ENCODE measurements around the gene CCNY. TPM values are rescaled to one million over a fixed set of nuclear protein-coding genes. Genes with fewer than 3 reads are reported as not detected.

CCNY gene
- total RNA-seq, 1 donor from 2014 or later: 73.9 TPM

DNA sequence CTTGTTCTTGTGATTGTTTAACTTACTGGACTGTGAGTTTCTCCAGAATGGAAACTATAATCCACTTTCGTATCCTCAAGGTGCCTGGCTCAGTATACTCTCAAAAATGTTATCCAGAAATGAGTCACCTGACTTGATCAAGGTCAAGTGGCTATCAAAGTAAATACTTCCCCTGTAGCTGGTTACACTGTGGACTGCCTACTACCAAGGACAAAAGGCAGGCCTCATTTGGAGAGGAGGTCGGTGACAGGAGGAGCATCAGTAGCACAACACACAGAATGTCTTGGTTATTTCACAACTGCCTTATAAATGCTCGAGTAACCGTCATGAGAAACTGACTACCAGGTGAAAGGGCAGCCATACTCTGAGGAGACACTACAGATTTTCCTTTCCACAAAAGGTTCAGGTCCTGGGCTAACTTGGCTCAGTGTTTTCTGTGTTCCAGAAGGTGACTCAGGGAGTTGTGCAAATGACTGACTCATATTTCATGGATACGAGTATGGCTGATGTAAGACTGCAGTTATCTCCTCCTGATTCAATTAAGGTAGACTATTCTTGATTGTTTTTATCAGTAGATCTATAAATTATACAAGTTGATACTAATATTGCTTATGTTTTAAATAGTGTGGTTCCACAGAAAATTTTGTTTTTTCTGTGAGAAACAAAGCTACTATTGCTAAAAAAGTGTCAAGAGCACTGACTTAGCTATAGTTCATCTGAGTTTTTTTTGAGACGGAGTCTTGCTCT is 4.2 kb upstream of the CCNY start:
- DNase-seq (ENCODE audit: low spot score): no peak

DNA sequence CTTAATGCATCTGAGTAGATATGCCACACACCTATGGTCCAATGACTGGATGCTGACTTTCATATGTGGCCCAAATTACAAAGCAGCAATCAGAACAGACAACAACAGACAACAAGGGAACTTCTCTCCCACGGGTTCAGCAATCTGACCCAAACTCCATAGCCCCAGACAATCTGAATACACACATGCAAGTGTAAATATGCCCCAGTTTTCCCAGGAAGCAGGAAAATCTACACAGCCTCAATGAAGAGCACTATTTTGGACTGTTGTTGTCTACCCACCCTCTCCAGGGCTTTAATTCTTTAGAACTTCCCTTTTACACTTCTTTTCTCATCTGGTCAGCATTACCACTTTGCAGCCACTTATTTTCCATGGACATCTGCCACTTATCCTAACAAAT is 2.0 kb upstream of the CCNY start:
- no peak for DNase-seq (ENCODE audit: low spot score)

DNA sequence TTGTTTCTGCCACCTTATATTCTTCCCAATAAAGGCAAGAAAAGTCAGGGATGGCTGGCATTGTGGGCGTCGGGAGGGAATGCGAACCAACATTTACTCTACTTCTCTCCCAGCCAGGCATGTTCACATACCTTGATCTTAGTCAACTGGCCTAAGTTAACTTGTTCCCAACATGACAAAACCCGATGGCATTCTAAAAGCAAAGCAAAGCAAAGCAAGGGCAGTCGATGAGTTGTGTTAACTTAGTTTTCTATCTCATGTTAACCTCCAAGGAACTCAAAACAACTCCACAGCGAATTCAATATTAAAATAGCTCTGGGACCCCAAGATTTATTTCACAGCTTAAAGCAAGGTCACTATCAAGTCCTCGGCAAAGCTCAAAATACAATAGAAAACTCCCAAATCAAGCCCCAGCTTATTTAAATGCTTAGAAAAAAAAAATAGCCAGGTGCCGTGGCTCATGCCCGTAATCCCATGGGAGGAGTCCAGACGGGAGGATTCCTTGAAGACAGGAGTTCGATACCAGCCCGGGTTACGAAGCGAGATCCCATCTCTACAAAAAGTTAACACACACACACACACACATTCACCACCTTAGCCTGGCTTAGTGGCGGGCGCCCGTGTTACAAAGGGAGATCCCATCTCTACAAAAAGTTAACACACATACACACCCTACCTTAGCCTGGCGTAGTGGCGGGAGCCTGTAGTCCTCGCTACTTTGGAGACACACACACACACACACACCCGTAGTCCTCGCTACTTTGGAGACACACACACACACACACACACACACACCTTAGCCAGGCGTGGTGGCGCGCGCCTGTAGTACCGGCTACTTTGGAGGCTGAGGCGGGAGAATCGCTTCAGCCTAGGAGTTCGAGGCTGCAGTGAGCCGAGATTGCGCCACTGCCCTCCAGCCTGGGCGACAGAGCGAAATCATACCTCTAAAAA is 901 bp upstream of the CCNY start:
- DNase-seq (ENCODE audit: low spot score): no peak

DNA sequence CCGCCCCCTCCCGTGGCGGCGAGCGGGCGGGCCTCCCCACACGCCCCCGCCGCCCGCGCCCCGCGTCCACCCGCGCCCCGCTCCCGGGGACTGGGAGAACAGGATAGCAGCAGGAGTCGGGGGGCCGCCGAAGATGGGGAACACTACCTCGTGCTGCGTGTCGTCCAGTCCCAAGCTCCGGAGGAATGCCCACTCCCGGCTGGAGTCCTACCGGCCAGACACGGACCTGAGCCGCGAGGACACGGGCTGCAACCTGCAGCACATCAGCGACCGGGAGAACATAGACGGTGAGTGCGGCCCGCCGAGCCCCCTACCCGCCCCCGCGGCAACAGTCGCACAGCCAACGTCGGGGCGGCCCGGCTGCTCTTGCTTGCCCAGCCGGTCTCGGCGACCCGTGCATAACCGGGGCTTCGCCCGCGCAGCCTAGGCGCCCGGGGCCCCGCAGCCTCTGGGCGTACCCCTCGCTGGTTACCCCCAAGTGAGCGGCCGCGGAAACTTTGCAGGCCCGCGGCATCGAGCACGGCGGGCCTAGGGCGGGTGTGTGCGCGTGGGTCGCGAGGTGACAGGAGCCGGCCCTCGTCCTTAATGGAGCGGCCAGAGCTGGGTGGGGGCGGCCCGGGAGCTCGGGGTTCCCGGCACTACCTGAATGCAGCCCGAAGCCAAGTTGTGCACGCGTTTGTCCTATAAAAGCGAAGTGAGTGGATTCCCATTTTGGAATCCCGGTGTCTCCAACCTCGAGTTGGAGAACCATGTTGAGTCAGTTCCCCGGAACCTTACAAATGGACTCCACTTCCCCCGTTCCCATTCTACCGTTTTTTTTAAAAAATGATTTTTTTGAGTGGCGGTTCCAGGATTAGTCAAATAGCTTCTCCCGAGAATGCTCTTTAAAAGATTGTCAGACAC is 863 bp downstream of the CCNY start:
- DNase-seq (ENCODE audit: low spot score): no peak

DNA sequence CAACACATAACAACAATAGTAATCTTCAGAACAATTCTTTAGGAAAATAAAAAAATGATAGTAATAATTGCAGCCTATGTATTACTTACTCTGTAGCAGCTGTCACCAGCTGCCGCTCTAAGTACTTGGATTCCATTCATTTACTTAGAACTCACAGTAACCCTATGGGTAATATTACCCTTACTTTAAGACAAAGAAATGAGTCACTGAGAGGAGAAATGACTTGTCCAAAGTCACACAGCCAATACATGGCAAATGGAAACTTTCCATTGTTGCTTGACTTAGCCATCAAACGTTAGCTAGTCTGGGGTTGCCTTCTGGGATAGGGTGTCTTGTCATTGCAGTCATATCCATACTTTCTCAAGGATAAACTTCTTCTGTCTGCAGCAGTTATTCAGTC is 3.6 kb downstream of the CCNY start:
- no peak for DNase-seq (ENCODE audit: low spot score)

DNA sequence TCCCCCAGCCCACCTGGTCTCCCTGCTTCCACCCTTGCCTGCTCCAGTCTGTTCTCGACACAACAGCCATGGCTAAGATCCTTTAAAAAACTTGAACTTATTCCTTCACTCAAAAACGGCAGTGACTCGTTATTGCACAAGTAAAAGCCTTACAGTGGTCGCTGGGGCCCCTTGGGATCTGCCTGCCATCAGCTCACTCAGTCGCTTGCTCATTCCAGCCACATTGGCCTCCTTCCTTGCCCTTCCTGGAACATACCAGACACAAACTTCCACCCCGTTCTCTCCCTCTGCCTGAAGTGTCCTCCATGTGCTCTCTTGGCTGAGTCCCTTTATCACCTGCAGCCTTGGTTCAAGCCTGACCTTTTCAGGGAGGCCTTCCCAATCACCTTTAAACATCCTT is 4.7 kb downstream of the CCNY start:
- no peak for DNase-seq (ENCODE audit: low spot score)

DNA sequence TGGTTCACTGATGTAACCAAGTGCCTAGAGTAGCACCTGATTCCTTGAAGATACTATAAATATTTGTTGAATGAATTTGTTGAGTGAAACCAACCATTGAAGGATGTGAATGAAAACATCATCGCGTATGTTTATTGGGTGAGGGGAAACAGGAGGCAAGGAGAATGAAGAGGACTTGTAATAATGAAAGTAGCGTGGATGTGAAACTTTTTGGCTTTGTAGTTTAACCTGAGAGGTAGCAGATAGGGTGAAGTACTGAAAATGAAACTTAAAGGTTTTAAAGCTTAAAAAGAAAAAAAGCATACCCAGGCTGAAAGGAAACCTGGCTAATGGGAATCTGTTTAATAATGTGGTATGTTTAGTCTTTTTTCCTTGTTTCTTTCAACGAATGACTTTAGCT is 5.2 kb downstream of the CCNY start:
- no peak for DNase-seq (ENCODE audit: low spot score)

DNA sequence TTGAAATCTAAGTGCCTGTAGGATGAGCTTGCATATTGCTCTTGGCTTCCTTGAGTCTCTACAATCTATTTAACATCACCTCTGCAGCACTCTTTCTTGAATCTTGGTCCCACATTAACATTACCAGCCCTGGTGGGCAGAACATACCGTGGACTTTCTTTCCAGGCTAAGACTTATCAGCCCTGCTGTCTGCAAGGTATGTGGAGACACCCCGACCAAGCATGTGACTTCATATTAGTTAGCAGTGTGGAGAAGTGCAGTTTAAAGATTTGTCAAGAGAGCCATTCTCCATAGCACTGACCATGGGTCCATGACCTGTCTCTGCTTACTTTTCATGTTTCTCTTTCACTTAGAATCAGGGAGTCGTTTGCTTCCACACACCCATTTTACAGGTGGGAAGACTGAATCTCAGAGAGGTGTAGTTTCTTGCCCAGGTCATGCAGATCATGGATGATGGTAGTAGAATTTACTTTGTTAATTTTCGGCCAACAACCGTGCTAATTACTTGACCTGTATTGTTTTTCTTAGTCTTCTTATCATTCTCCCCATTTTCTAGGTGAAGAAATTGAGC is 6.0 kb downstream of the CCNY start:
- no peak for DNase-seq (ENCODE audit: low spot score)

DNA sequence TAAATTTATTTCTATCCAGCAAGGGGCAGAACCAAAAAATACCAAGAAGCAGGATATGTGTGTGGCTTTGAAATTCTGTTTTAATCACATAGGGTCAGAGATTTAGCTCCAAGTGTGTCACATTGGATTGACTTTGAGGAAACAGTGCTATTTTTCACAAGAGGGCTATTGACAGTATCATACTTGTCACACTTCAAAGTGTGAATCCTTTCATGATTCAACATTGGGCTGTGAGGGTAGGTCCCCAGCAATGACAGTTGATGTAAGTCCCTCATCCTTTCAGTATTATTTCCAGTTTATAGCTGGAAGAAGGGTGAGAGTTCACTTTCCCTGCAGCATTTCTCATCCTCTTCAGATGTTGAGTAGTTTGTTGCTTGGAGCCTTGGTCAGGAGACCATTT is 7.4 kb downstream of the CCNY start:
- DNase-seq (ENCODE audit: low spot score): no peak

DNA sequence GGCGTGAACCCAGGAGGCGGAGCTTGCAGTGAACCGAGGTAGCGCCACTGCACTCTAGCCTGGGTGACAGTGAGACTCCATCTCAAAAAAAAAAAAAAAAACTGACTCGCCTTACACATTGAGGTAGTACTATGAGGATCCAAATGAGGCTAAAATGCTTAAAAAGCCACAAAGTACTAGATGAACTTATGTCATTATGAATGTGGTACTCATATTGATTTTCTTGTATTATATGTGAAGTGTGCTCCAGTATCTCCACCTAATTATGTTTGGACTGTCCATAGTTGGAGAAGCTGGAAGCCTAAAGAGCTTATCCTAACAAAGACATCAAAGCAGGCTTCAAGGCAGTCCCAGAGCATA is 9.1 kb downstream of the CCNY start:
- no peak for DNase-seq (ENCODE audit: low spot score)

DNA sequence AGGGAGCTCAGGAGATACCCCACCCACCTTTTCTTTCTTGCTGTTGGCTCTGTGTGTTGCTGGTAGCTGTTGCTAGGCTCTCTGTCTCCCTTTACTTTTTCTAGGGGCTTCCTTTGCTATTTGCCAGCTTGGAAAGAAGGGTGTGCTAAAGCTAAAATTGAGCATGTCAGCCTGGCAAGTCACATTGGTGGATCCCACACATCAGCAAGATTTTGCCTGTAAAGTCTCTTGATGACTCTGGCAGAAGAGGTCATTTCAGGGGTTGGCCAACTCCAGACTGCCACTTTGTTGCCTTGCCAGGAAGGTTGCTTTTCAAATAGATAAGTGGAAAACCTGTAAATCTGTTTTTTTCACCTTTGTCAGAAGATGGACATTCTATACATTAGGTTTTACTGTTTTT is 9.9 kb downstream of the CCNY start:
- no peak for DNase-seq (ENCODE audit: low spot score)

DNA sequence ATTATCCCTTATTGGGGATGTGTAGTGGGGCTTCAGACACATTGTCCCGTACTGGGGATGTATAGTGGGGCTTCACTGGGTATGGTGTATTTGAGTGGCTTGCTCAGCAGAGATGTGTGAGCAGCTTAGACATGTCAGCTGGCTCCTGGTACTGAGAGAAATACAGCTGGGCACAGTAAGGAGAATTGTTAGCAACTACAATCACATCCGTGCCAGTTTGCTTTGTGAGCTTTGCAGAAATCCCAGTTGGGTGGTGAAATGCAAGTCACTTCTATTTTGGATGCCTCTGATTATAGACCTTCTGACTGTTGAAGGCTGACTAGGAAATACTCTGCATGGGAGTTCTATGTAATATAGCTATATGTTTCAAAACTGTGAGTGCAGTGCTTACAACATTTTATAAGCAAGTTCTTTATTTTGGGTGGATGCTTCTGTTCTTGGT is 10.8 kb downstream of the CCNY start:
- no peak for DNase-seq (ENCODE audit: low spot score)

DNA sequence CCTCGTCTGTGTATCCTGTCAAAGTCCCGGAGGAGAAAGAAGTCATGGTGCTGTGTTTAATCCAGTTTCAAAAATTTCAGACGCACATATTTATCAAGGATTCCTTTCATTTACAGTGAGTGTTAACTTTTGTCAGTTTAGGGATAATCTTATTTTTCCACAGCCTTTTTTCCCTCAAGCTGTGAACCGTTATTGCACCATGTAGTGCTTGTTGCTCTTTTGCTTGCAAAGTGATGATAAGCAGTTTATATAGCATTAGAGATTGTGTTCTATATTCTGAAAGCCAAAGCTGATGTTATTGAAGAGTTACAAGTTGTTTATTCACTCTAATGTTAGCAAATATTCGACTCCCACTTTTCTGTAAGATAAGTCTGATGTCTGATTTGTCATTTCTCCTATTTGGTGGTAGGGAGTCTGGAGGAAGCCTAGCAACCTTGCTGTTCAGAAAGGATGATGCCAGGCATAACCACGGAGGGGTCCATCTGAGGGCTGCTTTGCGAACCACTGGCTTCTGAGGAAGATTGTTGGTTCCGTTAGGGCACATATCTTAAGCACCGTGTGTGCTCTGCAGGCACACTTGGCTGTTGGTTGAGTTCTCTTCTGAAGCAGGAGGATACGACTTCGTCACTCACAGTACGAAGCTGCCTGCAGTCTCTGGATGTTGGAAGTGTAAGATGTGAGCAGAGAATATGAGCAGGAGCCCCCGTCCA is 11.7 kb downstream of the CCNY start:
- no peak for DNase-seq (ENCODE audit: low spot score)

DNA sequence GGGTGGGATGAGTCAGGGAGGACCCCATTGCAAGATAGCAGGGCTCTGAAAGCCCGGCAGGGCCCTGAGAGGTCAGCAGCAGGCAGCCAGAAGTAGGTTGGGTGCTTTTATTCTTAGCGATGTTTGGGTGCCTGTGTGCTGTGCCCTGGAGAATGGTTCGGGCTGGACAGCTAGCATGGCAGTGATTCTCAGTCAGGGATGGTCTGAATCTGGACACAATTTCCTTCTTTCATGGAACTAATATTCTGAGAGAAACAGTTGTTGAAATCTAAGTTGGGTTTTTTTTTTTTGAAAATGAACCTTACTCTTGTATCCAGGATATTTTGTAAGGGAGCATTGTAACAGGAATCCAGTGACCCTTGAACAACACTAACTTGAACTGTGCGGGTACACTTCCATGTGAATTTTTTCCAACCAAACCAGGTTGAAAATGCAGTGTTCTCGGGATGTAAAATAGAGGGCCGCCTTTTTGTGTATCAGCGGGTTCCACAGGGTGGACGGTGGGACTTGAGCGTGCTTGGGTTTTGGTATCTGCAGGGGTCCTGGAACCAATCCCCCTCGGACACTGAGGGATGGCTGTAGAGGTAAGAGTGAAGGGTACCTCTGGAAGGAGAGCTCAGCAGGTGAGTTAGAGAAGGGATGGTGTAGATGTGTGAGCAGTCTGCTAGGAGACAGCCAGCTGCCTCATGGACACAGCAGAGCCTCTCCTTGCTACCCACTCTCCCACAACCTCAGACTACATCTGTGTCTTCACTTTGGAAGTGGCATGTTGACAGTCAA is 12.5 kb downstream of the CCNY start:
- DNase-seq (ENCODE audit: low spot score): no peak

DNA sequence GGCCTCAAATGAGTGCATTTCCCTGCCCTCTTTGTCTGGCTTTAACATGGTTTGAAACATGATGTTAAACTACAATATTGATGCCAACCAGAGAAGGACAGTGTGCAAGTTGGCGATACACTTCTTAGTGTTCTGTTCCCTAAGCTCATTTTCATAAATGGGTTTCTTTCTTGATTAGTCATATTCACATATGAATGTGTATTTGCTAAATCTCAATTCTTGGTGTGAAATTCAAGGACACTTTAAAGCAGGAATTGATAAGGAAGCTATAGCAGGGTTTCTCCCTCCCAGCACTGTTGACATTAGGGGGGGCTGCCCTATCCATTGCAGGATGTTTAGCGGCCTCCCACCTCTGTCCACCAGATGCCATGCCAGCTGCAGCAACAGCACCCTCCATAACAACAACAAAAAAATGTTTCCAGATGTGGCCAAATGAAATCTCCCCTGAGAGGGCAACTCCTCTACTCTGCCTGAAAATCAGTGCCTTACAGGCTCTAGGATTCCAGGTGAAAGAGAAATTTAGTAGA is 13.1 kb downstream of the CCNY start:
- no peak for DNase-seq (ENCODE audit: low spot score)

DNA sequence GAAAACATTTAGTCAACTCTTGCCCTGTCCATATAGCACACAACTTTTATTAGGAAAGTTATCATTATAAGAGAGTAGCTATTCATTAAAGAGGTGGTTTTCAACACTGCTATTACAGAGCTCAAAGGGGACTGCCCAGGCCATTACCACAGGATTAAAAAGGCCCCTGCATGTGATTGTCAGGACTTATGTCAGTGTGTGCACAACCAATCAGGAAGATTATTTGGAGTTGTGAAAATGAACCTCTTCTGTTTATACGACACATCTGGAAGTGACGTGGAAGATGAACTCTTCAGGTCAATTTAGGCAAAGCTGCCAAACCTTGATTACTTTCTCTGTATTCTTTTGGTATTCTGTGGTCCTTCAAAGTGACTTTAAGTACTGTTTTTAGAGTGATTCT is 14.7 kb downstream of the CCNY start:
- no peak for DNase-seq (ENCODE audit: low spot score)

DNA sequence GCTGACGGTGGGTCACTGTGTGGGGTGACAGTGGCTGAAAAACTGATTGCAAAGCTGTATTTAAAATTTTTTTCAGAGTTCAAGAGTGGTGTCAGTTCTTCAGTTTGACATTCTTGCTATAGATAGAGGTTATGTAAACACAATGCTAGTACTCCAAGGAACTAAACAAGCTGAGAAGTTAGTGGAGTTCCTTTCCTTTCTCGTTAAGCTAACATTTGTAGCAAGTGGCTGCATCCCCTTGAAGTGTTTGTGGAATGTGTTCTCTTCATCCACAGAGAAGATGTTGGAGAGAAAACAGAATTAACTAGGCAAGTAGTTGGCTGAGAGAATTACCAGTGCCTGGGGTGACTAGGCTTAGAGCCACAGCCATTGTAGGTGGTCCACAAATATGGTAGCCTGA is 15.8 kb downstream of the CCNY start:
- DNase-seq (ENCODE audit: low spot score): no peak

DNA sequence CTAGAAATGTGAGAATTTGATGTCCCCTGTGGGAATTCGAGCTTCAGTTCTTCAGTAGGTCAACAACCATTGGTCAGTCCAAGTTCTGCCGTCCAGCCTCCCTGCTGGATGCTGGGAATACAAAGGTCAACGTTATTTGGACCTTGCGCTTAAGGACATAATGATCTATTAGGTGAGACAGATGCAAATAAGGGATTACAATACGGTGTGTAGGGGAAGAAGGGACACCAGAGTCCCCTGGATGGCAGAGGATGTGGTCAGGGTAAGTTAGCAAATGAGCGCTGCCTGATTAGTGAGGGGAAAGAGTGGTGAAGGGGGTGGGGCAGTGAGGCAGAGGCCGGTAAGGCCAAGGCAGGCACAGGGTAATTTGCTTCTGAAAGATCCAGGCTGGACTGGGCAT is 16.2 kb downstream of the CCNY start:
- DNase-seq (ENCODE audit: low spot score): no peak

DNA sequence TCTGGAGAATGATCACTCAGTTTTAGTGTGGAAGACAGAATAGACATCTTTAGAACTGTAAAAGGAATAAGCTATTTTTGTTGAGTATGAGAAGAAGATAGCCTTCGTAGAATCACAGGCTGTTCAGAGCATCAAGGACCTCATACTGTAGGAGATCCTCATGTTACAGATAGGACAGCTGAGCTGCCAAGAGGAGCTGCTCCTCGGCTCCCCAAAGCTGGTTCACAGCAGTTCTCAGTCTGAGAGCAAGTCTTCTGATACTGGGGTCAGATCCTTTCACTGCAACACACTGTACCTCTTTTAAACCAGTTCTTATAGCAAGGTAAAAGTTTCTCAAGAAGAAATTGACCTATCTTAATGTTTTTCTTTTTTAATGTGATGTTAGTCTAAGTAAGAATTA is 17.1 kb downstream of the CCNY start:
- DNase-seq (ENCODE audit: low spot score): no peak

DNA sequence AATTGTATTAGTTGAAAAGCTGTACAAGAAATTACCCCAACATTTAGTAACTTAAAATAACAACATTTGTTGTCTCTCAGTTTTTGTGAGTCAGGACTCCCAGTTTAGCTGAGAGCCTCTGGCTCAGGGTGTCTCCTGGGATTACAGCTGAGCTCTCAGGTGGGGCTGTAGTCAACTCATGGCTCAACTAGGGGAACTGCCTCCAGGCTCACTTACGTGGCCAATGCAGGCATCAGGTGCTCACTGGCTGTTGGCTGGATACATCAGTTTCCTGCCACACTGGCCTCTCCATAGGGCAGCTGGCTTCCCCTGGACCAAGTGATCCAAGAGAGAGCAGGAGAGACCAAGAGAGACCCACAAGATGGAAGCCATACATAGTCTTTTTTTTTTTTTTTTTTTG is 17.5 kb downstream of the CCNY start:
- DNase-seq (ENCODE audit: low spot score): no peak
